Measurements from ENCODE around the gene DOCK4.

- no peak for TF ChIP-seq CTCF (IDR thresholded peaks at IDR 0.05; ENCODE audit: insufficient read depth, low read depth, low read length)
- no peak for TF ChIP-seq EZH2 (IDR thresholded peaks at IDR 0.05; ENCODE audit: insufficient read depth, low read length)
Observed at GRCh38 chr7:112167147-112167546, 39.1 kb downstream of the DOCK4 start.
